ENCODE measurements around the gene PRMT1. TPM values are rescaled to one million over a fixed set of nuclear protein-coding genes. Genes with fewer than 3 reads are reported as not detected.

Gene PRMT1
- total and polyA plus RNA-seq, 7 experiments from 2014 or later, result 73.1 to 169 (median 95.5) TPM

DNA sequence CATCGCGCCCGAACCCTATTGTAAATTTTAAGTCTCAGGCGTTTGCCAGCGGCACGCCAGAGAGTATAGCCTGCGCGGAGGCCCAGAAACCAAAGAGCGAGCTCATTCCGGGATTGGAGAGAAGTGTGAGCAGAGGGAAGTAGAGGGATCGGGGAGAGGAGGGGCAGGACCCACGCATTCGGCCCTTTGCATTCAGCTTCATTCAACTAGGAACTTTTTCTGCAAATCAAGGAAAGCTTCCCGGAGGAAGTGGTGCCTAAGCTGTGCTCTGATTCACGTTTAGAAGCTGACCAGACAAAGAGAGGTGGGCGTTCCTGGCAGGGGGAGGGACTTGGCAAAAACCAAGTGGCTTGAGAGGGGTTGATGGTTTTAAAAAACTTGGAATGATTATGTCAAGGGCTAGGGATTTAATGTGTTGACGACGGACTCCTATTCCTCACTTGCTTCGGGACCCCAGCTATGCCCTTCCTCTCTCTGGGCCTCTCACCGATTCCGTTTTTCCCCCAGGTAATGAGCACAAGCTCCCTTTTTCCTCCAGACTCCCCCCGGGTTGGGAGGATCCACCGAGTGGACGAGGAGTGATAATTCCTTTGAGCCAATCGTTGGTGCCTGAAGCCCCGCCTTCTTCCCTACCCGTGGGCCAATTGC is 811 bp upstream of the PRMT1 start:
- POLR2A ChIA-PET, result interaction anchor here (0.5 to 8.5 kb wide), 21 partner anchors 10 to 232 kb away, joined by 3 to 91 read pairs (median 5); partner anchors contain the start of genes BCL2L12, IRF3, NOSIP and PRR12
- intact Hi-C loops (cut with micrococcal nuclease), result loop anchor here (1.0 to 10.0 kb wide), 14 partner anchors 11 to 1041 kb away; partner anchors contain the start of genes BCL2L12 (in 2 of the 2), DBP (in 2 of the 2), IRF3 (in 2 of the 2) and AKT1S1 (in 1 of the 2)
- Histone ChIP-seq H3K27ac (ENCODE audit: low read depth, low read length) (peak overlapping the region; percentile 95), H3K27me3 (ENCODE audit: control insufficient read depth in 2 of 2, insufficient read depth in 2 of 2, low read length in 2 of 2) (no peaks in the 10 kb centered on the region), H3K4me3 (ENCODE audit: low read length) (peak overlapping the region; percentile 86), H3K9me3 (ENCODE audit: control insufficient read depth in 2 of 3, low read length in 3 of 3) (no peaks in the 10 kb centered on the region), H3K36me3 (ENCODE audit: control insufficient read depth in 2 of 3, insufficient read depth in 3 of 3, low read length in 3 of 3) (peaks cover 0 to 8% (median 3%) of the 10 kb centered on the region in 3 experiments), H3K4me1 (ENCODE audit: control insufficient read depth in 2 of 2, insufficient read depth in 2 of 2, low read length in 2 of 2) (peaks cover 18 to 23% of the 10 kb centered on the region in 2 donors)
- Mint-ChIP-seq H3K27me3 (no peaks in the 10 kb centered on the region), H3K27ac (peak overlapping the region; percentile 93 to 100 (median 99)), H3K9me3 (no peaks in the 10 kb centered on the region), H3K36me3 (peaks cover 0 to 3% (median 0%) of the 10 kb centered on the region in 5 donors), H3K4me3 (peak overlapping the region; percentile 91 to 100 (median 98)), H3K4me1 (peaks cover 18 to 50% (median 44%) of the 10 kb centered on the region in 7 donors)
- ATAC-seq, result peak; percentile 28
- no peak for DNase-seq
- CTCF ChIA-PET, result interaction anchor here (0.7 to 2.7 kb wide), 9 partner anchors 8 to 285 kb away, joined by 3 to 13 read pairs (median 3); no protein-coding TSS in a partner anchor

DNA sequence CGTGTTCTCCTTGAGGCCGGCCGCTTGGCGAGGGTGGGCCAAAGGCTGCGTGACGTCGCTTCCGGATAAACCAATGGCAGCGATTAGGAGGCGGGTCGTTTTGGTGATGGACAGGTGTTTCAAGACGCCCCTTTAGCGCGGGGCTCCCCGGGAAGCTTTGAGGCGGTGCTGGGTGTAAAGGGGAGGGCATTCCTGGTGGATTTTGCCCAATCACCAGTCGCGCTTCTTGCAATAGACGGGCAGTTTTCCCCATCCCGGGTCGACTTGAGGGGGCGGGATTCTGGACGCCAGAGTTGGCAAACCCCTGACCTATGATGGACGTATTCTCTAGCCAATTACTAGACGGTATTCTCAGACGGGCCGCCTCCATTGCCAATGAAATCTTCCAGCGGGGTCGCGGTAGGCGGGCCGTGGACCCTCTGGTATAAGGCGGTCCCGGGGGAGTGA is 264 bp upstream of the PRMT1 start:
- DNase-seq, result peak; percentile 84 to 99 (median 97)
- intact Hi-C loops (cut with micrococcal nuclease), result loop anchor here (1.0 to 10.0 kb wide), 18 partner anchors 12 to 1042 kb away; partner anchors contain the start of genes ALDH16A1 (in 2 of the 2), BCL2L12 (in 2 of the 2), DBP (in 2 of the 2) and IRF3 (in 2 of the 2)
- Histone ChIP-seq H3K4me1 (ENCODE audit: control insufficient read depth in 2 of 2, insufficient read depth in 2 of 2, low read length in 2 of 2) (peaks cover 18 to 23% of the 10 kb centered on the region in 2 donors), H3K27me3 (ENCODE audit: control insufficient read depth in 2 of 2, insufficient read depth in 2 of 2, low read length in 2 of 2) (no peaks in the 10 kb centered on the region), H3K9me3 (ENCODE audit: control insufficient read depth in 2 of 3, low read length in 3 of 3) (no peaks in the 10 kb centered on the region), H3K4me3 (ENCODE audit: low read length) (peak overlapping the region; percentile 86), H3K36me3 (ENCODE audit: control insufficient read depth in 2 of 3, insufficient read depth in 3 of 3, low read length in 3 of 3) (peaks cover 2 to 12% (median 3%) of the 10 kb centered on the region in 3 experiments), H3K27ac (ENCODE audit: low read depth, low read length) (peak overlapping the region; percentile 95)
- peaks cover 0 to 3% (median 0%) of the 10 kb centered on the region in 5 donors for H3K36me3 Mint-ChIP-seq
- POLR2A ChIA-PET, result interaction anchor here (0.5 to 8.5 kb wide), 23 partner anchors 9 to 233 kb away, joined by 3 to 91 read pairs (median 4); partner anchors contain the start of genes BCL2L12, FLT3LG, IRF3 and NOSIP
- CTCF ChIA-PET, result interaction anchor here (0.7 to 2.7 kb wide), 9 partner anchors 9 to 285 kb away, joined by 3 to 13 read pairs (median 3); no protein-coding TSS in a partner anchor
- peak; percentile 87 for ATAC-seq
- H3K4me1 Mint-ChIP-seq, result peaks cover 17 to 50% (median 43%) of the 10 kb centered on the region in 7 donors
- H3K27ac Mint-ChIP-seq, result peak overlapping the region; percentile 93 to 100 (median 99)
- peak overlapping the region; percentile 91 to 100 (median 98) for H3K4me3 Mint-ChIP-seq
- H3K27me3 Mint-ChIP-seq, result no peaks in the 10 kb centered on the region
- H3K9me3 Mint-ChIP-seq, result no peaks in the 10 kb centered on the region

DNA sequence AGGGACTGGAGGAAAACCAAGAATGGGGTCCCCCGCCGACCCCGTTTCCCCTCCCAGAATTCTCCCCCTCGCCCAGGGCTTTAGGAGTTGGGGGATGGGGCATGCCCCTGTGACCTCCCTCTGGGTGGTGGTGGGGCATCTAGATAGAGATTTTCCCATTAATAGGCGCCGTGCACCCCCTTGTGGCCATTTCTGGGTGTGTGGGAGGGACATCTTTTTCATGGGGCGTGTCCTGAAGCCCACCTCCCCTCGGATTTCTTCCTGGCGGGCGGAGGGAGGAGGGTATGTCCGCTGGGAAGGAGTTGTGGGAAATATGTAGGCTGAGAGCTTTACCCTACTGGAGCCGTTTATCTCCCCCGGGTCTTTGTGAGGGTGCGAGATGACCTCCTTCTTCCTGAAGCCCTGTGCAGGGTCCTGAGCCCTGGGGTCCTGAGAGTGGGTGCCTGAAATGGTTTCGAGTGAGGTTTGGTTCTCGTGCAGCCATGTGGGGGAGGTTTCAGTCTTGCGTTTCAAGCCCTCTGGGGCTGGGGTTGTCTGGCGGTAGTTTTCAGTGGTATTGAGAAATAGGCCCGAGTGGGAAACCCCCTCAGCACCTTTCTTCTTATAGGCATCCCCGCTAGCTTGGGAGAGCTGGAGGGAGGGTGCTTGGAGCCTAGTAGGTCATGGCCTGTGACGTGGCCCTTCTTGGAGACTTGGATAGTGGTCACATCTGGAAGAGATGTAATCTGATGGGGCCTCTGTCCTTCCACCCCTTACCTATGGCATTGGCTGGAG is 1.0 kb downstream of the PRMT1 start:
- POLR2A ChIA-PET, result interaction anchor here (0.6 to 8.5 kb wide), 17 partner anchors 11 to 841 kb away, joined by 3 to 91 read pairs (median 4); partner anchors contain the start of genes ADM5, ALDH16A1, BCL2L12 and FLT3LG
- intact Hi-C loops (cut with micrococcal nuclease), result loop anchor here (1.0 to 10.0 kb wide), 19 partner anchors 38 to 1043 kb away; partner anchors contain the start of genes DBP (in 2 of the 2), FLT3LG (in 2 of the 2), AKT1S1 (in 1 of the 2) and ALDH16A1 (in 1 of the 2)
- peaks cover 18 to 23% of the 10 kb centered on the region in 2 donors for H3K4me1 ChIP-seq (ENCODE audit: control insufficient read depth in 2 of 2, insufficient read depth in 2 of 2, low read length in 2 of 2)

DNA sequence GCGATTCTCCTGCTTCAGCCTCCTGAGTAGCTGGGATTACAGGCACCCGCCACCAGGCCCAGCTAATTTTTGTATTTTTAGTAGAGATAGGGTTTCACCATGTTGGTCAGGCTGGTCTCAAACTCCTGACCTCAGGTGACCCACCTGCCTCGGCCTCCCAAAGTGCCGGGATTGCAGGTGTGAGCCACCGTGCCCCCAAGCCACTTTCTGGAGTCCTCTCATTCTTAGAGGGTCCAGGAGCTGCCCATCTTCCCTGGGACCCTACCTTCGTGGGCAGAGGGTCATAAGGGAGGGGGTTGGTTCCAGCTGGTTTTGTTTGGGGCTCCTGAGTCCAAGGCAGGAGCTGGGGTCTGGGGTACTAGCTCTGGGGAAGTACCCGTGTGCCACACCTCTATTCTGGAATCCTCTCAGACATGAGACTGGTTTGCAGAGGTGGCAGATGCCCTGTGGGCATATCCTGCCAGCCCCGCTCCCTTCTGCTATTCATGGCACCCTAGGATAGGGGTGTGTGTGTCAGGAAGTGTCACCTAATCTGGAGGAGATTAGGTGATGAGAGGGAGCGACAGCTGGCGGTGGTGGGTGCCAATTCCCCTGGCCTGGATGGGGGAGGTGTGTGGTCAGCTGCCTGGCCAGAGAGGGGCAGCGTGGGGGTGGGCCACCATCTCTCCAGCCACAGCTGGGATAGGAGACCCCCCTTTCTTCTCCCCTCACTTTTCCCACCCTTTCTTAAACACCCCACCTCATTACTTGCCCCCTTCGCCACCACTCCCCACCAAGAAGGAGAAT is 2.1 kb downstream of the PRMT1 start:
- peaks cover 3 to 32% (median 8%) of the 10 kb centered on the region in 3 experiments for H3K36me3 ChIP-seq (ENCODE audit: control insufficient read depth in 2 of 3, insufficient read depth in 3 of 3, low read length in 3 of 3)
- Mint-ChIP-seq H3K9me3 (peaks cover 0 to 1% (median 0%) of the 10 kb centered on the region in 11 donors), H3K27me3 (no peaks in the 10 kb centered on the region), H3K4me1 (peaks cover 14 to 39% (median 31%) of the 10 kb centered on the region in 7 donors), H3K4me3 (peak overlapping the region in 3 of 10 donors; percentile 12 to 100 (median 47)), H3K27ac (peak overlapping the region in 6 of 9 donors; percentile 22 to 97 (median 59)), H3K36me3 (peaks cover 0 to 12% (median 0%) of the 10 kb centered on the region in 5 donors)
- ATAC-seq (no peak), DNase-seq (no peak)
- intact Hi-C loops (cut with micrococcal nuclease), result loop anchor here (1.0 to 10.0 kb wide), 10 partner anchors 99 to 1044 kb away; partner anchors contain the start of genes DBP (in 2 of the 2), FLT3LG (in 1 of the 2), FUZ (in 1 of the 2) and NOSIP (in 1 of the 2)
- CTCF ChIA-PET, result interaction anchor here (0.6 to 2.2 kb wide), 12 partner anchors 11 to 453 kb away, joined by 3 to 12 read pairs (median 6); partner anchors contain the start of gene CPT1C
- POLR2A ChIA-PET, result interaction anchor here (0.5 to 8.5 kb wide), 7 partner anchors 10 to 183 kb away, joined by 3 to 91 read pairs (median 7); partner anchors contain the start of genes ADM5, BCL2L12, IRF3 and NOSIP
- H3K27me3 ChIP-seq (ENCODE audit: control insufficient read depth in 2 of 2, insufficient read depth in 2 of 2, low read length in 2 of 2), result no peaks in the 10 kb centered on the region
- H3K4me1 ChIP-seq (ENCODE audit: control insufficient read depth in 2 of 2, insufficient read depth in 2 of 2, low read length in 2 of 2), result peaks cover 18 to 23% of the 10 kb centered on the region in 2 donors
- peak overlapping the region; percentile 71 for H3K27ac ChIP-seq (ENCODE audit: low read depth, low read length)
- H3K4me3 ChIP-seq (ENCODE audit: low read length), result no peak overlapping the region
- no peaks in the 10 kb centered on the region for H3K9me3 ChIP-seq (ENCODE audit: control insufficient read depth in 2 of 3, low read length in 3 of 3)

More for the DNA sequence above, 1.0 kb downstream of the PRMT1 start:
- ATAC-seq, result peak; percentile 19
- Histone ChIP-seq H3K4me3 (ENCODE audit: low read length) (peak overlapping the region; percentile 86), H3K9me3 (ENCODE audit: control insufficient read depth in 2 of 3, low read length in 3 of 3) (no peaks in the 10 kb centered on the region), H3K27me3 (ENCODE audit: control insufficient read depth in 2 of 2, insufficient read depth in 2 of 2, low read length in 2 of 2) (no peaks in the 10 kb centered on the region), H3K36me3 (ENCODE audit: control insufficient read depth in 2 of 3, insufficient read depth in 3 of 3, low read length in 3 of 3) (peaks cover 3 to 23% (median 8%) of the 10 kb centered on the region in 3 experiments), H3K27ac (ENCODE audit: low read depth, low read length) (peak overlapping the region; percentile 95)
- CTCF ChIA-PET, result interaction anchor here (0.6 to 2.2 kb wide), 19 partner anchors 13 to 452 kb away, joined by 3 to 12 read pairs (median 4); partner anchors contain the start of genes CPT1C, FLT3LG and SCAF1
- Mint-ChIP-seq H3K36me3 (peaks cover 0 to 7% (median 0%) of the 10 kb centered on the region in 5 donors), H3K4me1 (peaks cover 10 to 43% (median 36%) of the 10 kb centered on the region in 7 donors), H3K4me3 (peak overlapping the region; percentile 84 to 100 (median 92)), H3K9me3 (no peaks in the 10 kb centered on the region), H3K27me3 (no peaks in the 10 kb centered on the region), H3K27ac (peak overlapping the region; percentile 83 to 97 (median 94))
- DNase-seq, result peak; percentile 68 to 87 (median 81)

DNA sequence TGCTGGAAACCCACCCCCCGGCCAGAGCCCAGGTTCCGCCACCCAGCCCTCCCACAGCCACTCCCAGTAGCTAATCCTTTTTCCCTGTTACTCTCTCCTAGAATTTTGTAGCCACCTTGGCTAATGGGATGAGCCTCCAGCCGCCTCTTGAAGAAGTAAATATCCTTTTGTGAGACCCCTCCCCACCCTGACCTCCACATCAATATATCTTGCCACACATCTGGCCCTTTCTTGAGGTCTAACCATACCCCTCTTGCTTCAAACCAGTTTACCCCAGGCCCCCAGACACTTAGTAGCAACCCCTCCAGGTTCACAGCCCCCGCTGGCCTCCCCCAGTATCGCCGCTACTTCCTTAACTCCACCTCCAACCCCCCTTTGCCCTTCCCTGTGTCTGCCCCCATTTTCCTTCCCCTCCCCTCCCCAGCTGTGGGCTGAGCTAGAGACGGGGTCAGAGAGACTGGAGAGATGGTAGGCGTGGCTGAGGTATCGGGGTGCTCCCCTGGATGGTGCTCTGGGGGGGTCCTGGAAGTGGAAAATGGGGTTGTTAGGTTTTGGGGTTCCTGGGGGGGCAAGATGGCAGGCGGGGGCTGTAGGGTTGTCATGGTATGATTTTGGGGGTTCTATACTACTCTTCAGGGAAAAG is 2.8 kb downstream of the PRMT1 start:
- CTCF ChIA-PET, result interaction anchor here (0.9 to 2.2 kb wide), 6 partner anchors 60 to 454 kb away, joined by 3 to 12 read pairs (median 7); no protein-coding TSS in a partner anchor
- peaks cover 3 to 39% (median 8%) of the 10 kb centered on the region in 3 experiments for H3K36me3 ChIP-seq (ENCODE audit: control insufficient read depth in 2 of 3, insufficient read depth in 3 of 3, low read length in 3 of 3)
- Mint-ChIP-seq H3K27me3 (no peaks in the 10 kb centered on the region), H3K4me1 (peaks cover 15 to 39% (median 31%) of the 10 kb centered on the region in 7 donors), H3K9me3 (peaks cover 0 to 2% (median 0%) of the 10 kb centered on the region in 11 donors), H3K36me3 (peaks cover 0 to 12% (median 0%) of the 10 kb centered on the region in 5 donors), H3K27ac (peak overlapping the region; percentile 40 to 97 (median 76)), H3K4me3 (peak overlapping the region in 7 of 10 donors; percentile 11 to 56 (median 19))
- peak overlapping the region; percentile 71 for H3K27ac ChIP-seq (ENCODE audit: low read depth, low read length)
- ATAC-seq (no peak), DNase-seq (peak in 1 of 9 donors; percentile 32)
- H3K9me3 ChIP-seq (ENCODE audit: control insufficient read depth in 2 of 3, low read length in 3 of 3), result no peaks in the 10 kb centered on the region
- no peak overlapping the region for H3K4me3 ChIP-seq (ENCODE audit: low read length)
- no peaks in the 10 kb centered on the region for H3K27me3 ChIP-seq (ENCODE audit: control insufficient read depth in 2 of 2, insufficient read depth in 2 of 2, low read length in 2 of 2)
- H3K4me1 ChIP-seq (ENCODE audit: control insufficient read depth in 2 of 2, insufficient read depth in 2 of 2, low read length in 2 of 2), result peaks cover 18 to 23% of the 10 kb centered on the region in 2 donors
- POLR2A ChIA-PET, result interaction anchor here (0.5 to 8.5 kb wide), 6 partner anchors 16 to 301 kb away, joined by 3 to 91 read pairs (median 4); partner anchors contain the start of genes BCL2L12 and IRF3
- intact Hi-C loops (cut with micrococcal nuclease), result loop anchor here (1.0 to 10.0 kb wide), 8 partner anchors 10 to 1045 kb away; partner anchors contain the start of genes DBP (in 2 of the 2) and FUZ (in 1 of the 2)

Data from naive thymus-derived CD4-positive, alpha-beta T cell (primary cell).